GM12878 (cell line): ENCODE results near the gene BBX. TPM values are rescaled to one million over a fixed set of nuclear protein-coding genes. Genes with fewer than 3 reads are reported as not detected.

ENCODE experiments used
- ATAC-seq: fragments of 200-7000 bp; cut with Tn5 transposase; 3 replicates; pipeline ENCODE4 v1.9.1; 2020; ENCODE audit warnings: mild to moderate bottlenecking, moderate library complexity
- BruUV-seq: library from RNA; stranded (reverse); fragments of 400-500 nt; replicated peaks from 2 replicates; lab custom pipeline; 2021; lab: Mats Ljungman, UMichigan
- CTCF ChIA-PET: fragments of 300-600 bp; sonication (Branson Sonifier 250); formaldehyde crosslinking; extraction: SDS; loops from one replicate; lab custom pipeline; 2021; ENCODE audit warnings: inconsistent platforms; lab: Yijun Ruan, JAX
- POLR2A ChIA-PET: fragments of 350-600 bp; formaldehyde crosslinking; extraction: SDS; loops from one replicate; lab custom pipeline; 2021; ENCODE audit warnings: inconsistent platforms; lab: Charles Lee
- RAD21 ChIA-PET: fragments of 300-600 bp; sonication (Branson Sonifier 250); formaldehyde crosslinking; loops from one replicate; lab custom pipeline; 2023; ENCODE audit warnings: antibody characterized with exemption; ENCODE audit not compliant: unreplicated experiment; lab: Charles Lee
- SMC1A ChIA-PET: fragments of 300-600 bp; sonication (Branson Sonifier 250); formaldehyde crosslinking; loops from one replicate; lab custom pipeline; 2023; ENCODE audit not compliant: unreplicated experiment, uncharacterized antibody; lab: Charles Lee
- DNase-seq: peaks from one replicate; pipeline ENCODE4 v3.0.0-alpha.2; 2011; ENCODE audit warnings: low read depth, low spot score
- FAIRE-seq: peaks from 3 replicates; lab custom pipeline; 2011; peaks lifted over from hg19 to GRCh38; lab: Jason Lieb, UNC
- H2AFZ ChIP-seq: 2 replicates; pipeline ENCODE4 v1.6.0; 2011; ENCODE audit warnings: low read depth, low read length, control low read depth; ENCODE audit not compliant: control insufficient read depth
- H3K27ac ChIP-seq: 2 replicates; pipeline ENCODE4 v1.5.1; 2011; ENCODE audit warnings: control low read depth; ENCODE audit not compliant: control insufficient read depth, insufficient read depth
- H3K27me3 ChIP-seq, 2 experiments: replicated peaks in 1 of 2; 2 replicates each; pipeline versions ENCODE4 v1.6.0 to v1.6.1; 2011; ENCODE audit warnings: low read length in 1 of 2; ENCODE audit not compliant: control insufficient read depth in 2 of 2, insufficient read depth in 2 of 2
- H3K36me3 ChIP-seq, 2 experiments: 2 replicates each; pipeline ENCODE4 v1.5.1; 2011; ENCODE audit warnings: low read length in 1 of 2; ENCODE audit not compliant: control insufficient read depth in 2 of 2, insufficient read depth in 2 of 2
- H3K4me1 ChIP-seq: 2 replicates; pipeline ENCODE4 v1.6.1; 2011; ENCODE audit warnings: mild to moderate bottlenecking, low read length, moderate library complexity, mixed read lengths; ENCODE audit not compliant: control insufficient read depth, insufficient read depth
- H3K4me2 ChIP-seq: 2 replicates; pipeline ENCODE4 v1.6.0; 2011; ENCODE audit warnings: control low read depth; ENCODE audit not compliant: control insufficient read depth, insufficient read depth
- H3K4me3 ChIP-seq: fragments of 200-600 bp; sonication (generic); 2 replicates; pipeline ENCODE4 v1.5.1; 2016
- H3K79me2 ChIP-seq: 2 replicates; pipeline ENCODE4 v1.6.0; 2011; ENCODE audit warnings: low read length; ENCODE audit not compliant: control insufficient read depth, insufficient read depth
- H3K9ac ChIP-seq: 2 replicates; pipeline ENCODE4 v1.8.0; 2011; ENCODE audit warnings: low read length, control low read depth, mixed read lengths; ENCODE audit not compliant: control insufficient read depth, insufficient read depth
- H3K9me3 ChIP-seq: replicated peaks from 3 replicates; pipeline ENCODE4 v1.5.1; 2011; ENCODE audit warnings: mild to moderate bottlenecking, low read length; ENCODE audit not compliant: control insufficient read depth, insufficient read depth
- H4K20me1 ChIP-seq: 2 replicates; pipeline ENCODE4 v1.6.0; 2011; ENCODE audit not compliant: control insufficient read depth, insufficient read depth
- BACH1 ChIP-seq: fragments of 450-650 bp; IDR thresholded peaks from 2 replicates; pipeline ENCODE4 v1.6.1; 2017; ENCODE audit warnings: mild to moderate bottlenecking, borderline replicate concordance
- BCL11A ChIP-seq: IDR thresholded peaks from 2 replicates; pipeline ENCODE4 v1.6.1; 2011; ENCODE audit warnings: low read depth, low read length
- BRCA1 ChIP-seq: IDR thresholded peaks from 2 replicates; pipeline ENCODE4 v1.6.1; 2011; ENCODE audit warnings: low read depth, low read length, improper control_type of control experiment
- EP300 ChIP-seq, 2 experiments: fragments of 150-350 bp in 1 of 2; IDR thresholded peaks; 2 replicates each; pipeline ENCODE4 v1.6.1; 2011 to 2012; ENCODE audit warnings: low read depth in 2 of 2, low read length in 2 of 2, borderline replicate concordance in 1 of 2, improper control_type of control experiment in 1 of 2, inconsistent platforms in 1 of 2; ENCODE audit not compliant: control insufficient read depth in 1 of 2
- ETV6 ChIP-seq, 2 experiments: fragments of 450-650 bp in 1 of 2; IDR thresholded peaks in 1 of 2; conservative IDR thresholded peaks in 1 of 2; 2 replicates each; pipeline ENCODE4 v1.6.1; 2014; ENCODE audit warnings: antibody characterized with exemption in 1 of 2, borderline replicate concordance in 1 of 2, low read depth in 1 of 2, mild to moderate bottlenecking in 1 of 2, moderate library complexity in 1 of 2
- HCFC1 ChIP-seq: fragments of 150-350 bp; IDR thresholded peaks from 2 replicates; pipeline ENCODE4 v1.6.1; 2014; ENCODE audit warnings: low read length
- MYC ChIP-seq: IDR thresholded peaks from 2 replicates; pipeline ENCODE4 v1.6.1; 2011; ENCODE audit warnings: mild to moderate bottlenecking, low read length, moderate library complexity, inconsistent platforms; ENCODE audit not compliant: insufficient read depth, insufficient replicate concordance, insufficient read length, severe bottlenecking
- WRNIP1 ChIP-seq: IDR thresholded peaks from 2 replicates; pipeline ENCODE4 v1.6.1; 2011; ENCODE audit warnings: low read depth, low read length, improper control_type of control experiment, borderline replicate concordance
- ZNF207 ChIP-seq: fragments of 450-650 bp; IDR thresholded peaks from 2 replicates; pipeline ENCODE4 v1.6.1; 2014; ENCODE audit warnings: antibody characterized with exemption, mild to moderate bottlenecking, borderline replicate concordance
- WGBS: methylation state at CpG from one replicate; pipeline ENCODE4 v1.1.6; 2016; ENCODE audit warnings: low lambda C conversion rate; ENCODE audit not compliant: insufficient replicate concordance, insufficient coverage; ENCODE audit errors: missing lambda C conversion rate; 5-methylcytosine and 5-hydroxymethylcytosine counted together
- in situ Hi-C: fragments of 300-500 bp; cut with MboI; formaldehyde crosslinking; loops from 9 replicates; pipeline ENCODE4 v1.14.3; 2018; ENCODE audit warnings: mixed read lengths
- intact Hi-C: fragments of 100-400 bp; cut with micrococcal nuclease; formaldehyde crosslinking; loops from one replicate; pipeline ENCODE4 v1.14.2; 2022; ENCODE audit not compliant: unreplicated experiment
- polyA plus RNA-seq, 11 experiments: library from polyadenylated mRNA; depleted of rRNA in 4 of 11; unstranded in 6 of 11; stranded (reverse) in 5 of 11; fragments of >200 nt; fragmentation: Nextera tagmentation in 4 of 11; fragmentation: Illumina TruSeq in 1 of 11; extraction: Ambion mirVana in 4 of 11; extraction: Trizol in 1 of 11; gene quantifications; 1 replicate in 1 of 11; 2 replicates in 10 of 11; pipeline versions ENCODE4 v1.2.1 to v1.2.3, GENCODE V29; 2011 to 2016; ENCODE audit warnings: inconsistent platforms in 2 of 11, missing spikeins in 2 of 11, low read depth in 1 of 11
- total RNA-seq, 4 experiments: library from RNA; depleted of rRNA in 3 of 4; stranded (reverse); fragments of >200 nt in 3 of 4; fragmentation: Illumina TruSeq in 1 of 4; extraction: Trizol in 1 of 4; gene quantifications; 2 replicates each; pipeline versions ENCODE4 v1.2.1 to v1.2.3, GENCODE V29; 2013 to 2021

BBX gene
- total and polyA plus RNA-seq, 10 of the 15 experiments (the other 5 are each of a cell fraction or from before 2014, with no cell fraction given), result 13.3 to 38.5 (median 32.0) TPM

GRCh38 chr3:107514453-107514852 is 8.3 kb upstream of the BBX start:
- no TSS peak for BruUV-seq
- Histone ChIP-seq H2AFZ (no peak overlapping the region), H3K4me2 (no peak overlapping the region), H4K20me1 (no peaks in the 10 kb centered on the region), H3K27me3 (peaks cover 0 to 2% of the 10 kb centered on the region in 2 experiments; a peak in 1 of 4 replicates), H3K4me3 (no peak overlapping the region), H3K9ac (no peak overlapping the region), H3K79me2 (no peaks in the 10 kb centered on the region), H3K27ac (no peak overlapping the region), H3K9me3 (no peaks in the 10 kb centered on the region), H3K4me1 (no peaks in the 10 kb centered on the region), H3K36me3 (no peaks in the 10 kb centered on the region)
- POLR2A ChIA-PET, result no interaction called here
- ATAC-seq (no peak), FAIRE-seq (no peak), DNase-seq (no peak)
- in situ Hi-C loops, result no loop called here
- intact Hi-C loops, result no loop called here
- SMC1A ChIA-PET, result no interaction called here
- 0% methylated on average over 1 of the region's 1 CpG for WGBS
- CTCF ChIA-PET, result interaction anchor here (0.6 to 1.2 kb wide), 4 partner anchors 11 to 1070 kb away, joined by 3 to 4 read pairs (median 4); no protein-coding TSS in a partner anchor
- RAD21 ChIA-PET, result interaction anchor here (0.6 kb wide), 1 partner anchor 1101 kb away, joined by 3 read pairs; no protein-coding TSS in a partner anchor
- TF ChIP-seq BCL11A, result no peak
- TF ChIP-seq HCFC1, result no peak
- TF ChIP-seq EP300 (IDR thresholded peaks at IDR 0.05; ENCODE audit: borderline replicate concordance in 1 of 2, control insufficient read depth in 1 of 2, low read depth in 2 of 2, low read length in 2 of 2), result no peak
- TF ChIP-seq BRCA1, result no peak
- TF ChIP-seq ZNF207, result no peak
- TF ChIP-seq MYC, result no peak
- TF ChIP-seq WRNIP1, result no peak
- no peak for TF ChIP-seq ETV6 (conservative IDR thresholded peaks at IDR 0.05 in 1 of 2, IDR thresholded peaks at IDR 0.05 in 1 of 2; ENCODE audit: borderline replicate concordance in 1 of 2, low read depth in 1 of 2)
- TF ChIP-seq BACH1, result no peak
